SK-N-SH treated with all-trans-retinoic acid at 6 μM for 48 hours (cell line): Measurements from ENCODE around the gene XAB2.

Experiments used
- ARNTL ChIP-seq: fragments of 450-650 bp; formaldehyde crosslinking; IDR thresholded peaks from 2 replicates; pipeline ENCODE4 v1.5.0; 2020; ENCODE audit warnings: low read depth, mild to moderate bottlenecking, moderate library complexity, borderline replicate concordance
- CSDC2 ChIP-seq: fragments of 250-450 bp; sonication (Bioruptor Pico); IDR thresholded peaks from 2 replicates; pipeline ENCODE4 v1.5.0; 2020; ENCODE audit warnings: mild to moderate bottlenecking, moderate library complexity
- GLIS3 ChIP-seq: fragments of 250-450 bp; sonication (Bioruptor Pico); IDR thresholded peaks from 2 replicates; pipeline ENCODE4 v1.5.0; 2020; ENCODE audit warnings: mild to moderate bottlenecking, moderate library complexity
- ISL1 ChIP-seq: fragments of 250-450 bp; sonication (Bioruptor Pico); IDR thresholded peaks from 2 replicates; pipeline ENCODE4 v2.1.2; 2022; ENCODE audit warnings: mild to moderate bottlenecking, moderate library complexity
- PPARA ChIP-seq: fragments of 250-450 bp; sonication (Bioruptor Pico); IDR thresholded peaks from 2 replicates; pipeline ENCODE4 v1.5.0; 2020; ENCODE audit warnings: mild to moderate bottlenecking, borderline replicate concordance
- RARB ChIP-seq: fragments of 250-450 bp; sonication (Bioruptor Pico); IDR thresholded peaks from 2 replicates; pipeline ENCODE4 v1.8.0; 2021; ENCODE audit warnings: mild to moderate bottlenecking, moderate library complexity
- SNAI2 ChIP-seq: fragments of 250-450 bp; sonication (Bioruptor Pico); IDR thresholded peaks from 2 replicates; pipeline ENCODE4 v1.5.0; 2020; ENCODE audit warnings: mild to moderate bottlenecking, moderate library complexity
- TCF4 ChIP-seq: fragments of 250-450 bp; sonication (Bioruptor Pico); IDR thresholded peaks from 2 replicates; pipeline ENCODE4 v1.8.0; 2021; ENCODE audit warnings: mild to moderate bottlenecking, moderate library complexity, borderline replicate concordance
- ZFP30 ChIP-seq: fragments of 450-650 bp; formaldehyde crosslinking; IDR thresholded peaks from 2 replicates; pipeline ENCODE4 v1.5.0; 2022; ENCODE audit warnings: mild to moderate bottlenecking, moderate library complexity
- TF ChIP-seq, protein P1 (sequence below): fragments of 250-450 bp; sonication (Bioruptor Pico); IDR thresholded peaks from 2 replicates; pipeline ENCODE4 v1.5.1; 2021; ENCODE audit warnings: mild to moderate bottlenecking, moderate library complexity
- TF ChIP-seq, protein P2 (sequence below): fragments of 250-450 bp; sonication (Bioruptor Pico); IDR thresholded peaks from 2 replicates; pipeline ENCODE4 v1.8.0; 2020; ENCODE audit warnings: mild to moderate bottlenecking, moderate library complexity, borderline replicate concordance

- TF ChIP-seq ISL1 (CRISPR knock-in tag) (no peak), SNAI2 (CRISPR knock-in tag) (no peak), RARB (CRISPR knock-in tag) (no peak), PPARA (no peak), GLIS3 (CRISPR knock-in tag) (no peak), ZFP30 (CRISPR knock-in tag) (no peak), CSDC2 (CRISPR knock-in tag) (no peak), ARNTL (CRISPR knock-in tag) (no peak), TCF4 (no peak)
- TF ChIP-seq, protein P1, sequence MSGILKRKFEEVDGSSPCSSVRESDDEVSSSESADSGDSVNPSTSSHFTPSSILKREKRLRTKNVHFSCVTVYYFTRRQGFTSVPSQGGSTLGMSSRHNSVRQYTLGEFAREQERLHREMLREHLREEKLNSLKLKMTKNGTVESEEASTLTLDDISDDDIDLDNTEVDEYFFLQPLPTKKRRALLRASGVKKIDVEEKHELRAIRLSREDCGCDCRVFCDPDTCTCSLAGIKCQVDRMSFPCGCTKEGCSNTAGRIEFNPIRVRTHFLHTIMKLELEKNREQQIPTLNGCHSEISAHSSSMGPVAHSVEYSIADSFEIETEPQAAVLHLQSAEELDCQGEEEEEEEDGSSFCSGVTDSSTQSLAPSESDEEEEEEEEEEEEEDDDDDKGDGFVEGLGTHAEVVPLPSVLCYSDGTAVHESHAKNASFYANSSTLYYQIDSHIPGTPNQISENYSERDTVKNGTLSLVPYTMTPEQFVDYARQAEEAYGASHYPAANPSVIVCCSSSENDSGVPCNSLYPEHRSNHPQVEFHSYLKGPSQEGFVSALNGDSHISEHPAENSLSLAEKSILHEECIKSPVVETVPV (CRISPR knock-in tag): no peak
- TF ChIP-seq, protein P2, sequence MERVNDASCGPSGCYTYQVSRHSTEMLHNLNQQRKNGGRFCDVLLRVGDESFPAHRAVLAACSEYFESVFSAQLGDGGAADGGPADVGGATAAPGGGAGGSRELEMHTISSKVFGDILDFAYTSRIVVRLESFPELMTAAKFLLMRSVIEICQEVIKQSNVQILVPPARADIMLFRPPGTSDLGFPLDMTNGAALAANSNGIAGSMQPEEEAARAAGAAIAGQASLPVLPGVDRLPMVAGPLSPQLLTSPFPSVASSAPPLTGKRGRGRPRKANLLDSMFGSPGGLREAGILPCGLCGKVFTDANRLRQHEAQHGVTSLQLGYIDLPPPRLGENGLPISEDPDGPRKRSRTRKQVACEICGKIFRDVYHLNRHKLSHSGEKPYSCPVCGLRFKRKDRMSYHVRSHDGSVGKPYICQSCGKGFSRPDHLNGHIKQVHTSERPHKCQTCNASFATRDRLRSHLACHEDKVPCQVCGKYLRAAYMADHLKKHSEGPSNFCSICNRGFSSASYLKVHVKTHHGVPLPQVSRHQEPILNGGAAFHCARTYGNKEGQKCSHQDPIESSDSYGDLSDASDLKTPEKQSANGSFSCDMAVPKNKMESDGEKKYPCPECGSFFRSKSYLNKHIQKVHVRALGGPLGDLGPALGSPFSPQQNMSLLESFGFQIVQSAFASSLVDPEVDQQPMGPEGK (CRISPR knock-in tag): no peak
These were observed 21.3 kb downstream of the XAB2 start for GRCh38 chr19:7607874-7608560.
